Amygdala (tissue), 56 donors: Measurements from ENCODE around the gene AMER2.

Source experiments
- DNase-seq, 56 donors: peaks; one replicate each; lab custom pipeline; 2025; lab: John Stamatoyannopoulos, UW

AMER2 gene

GRCh38 chr13:25187596-25187995, 15.5 kb upstream of the AMER2 start:
- DNase-seq, result no peak

GRCh38 chr13:25186187-25186586, 14.1 kb upstream of the AMER2 start:
- DNase-seq, result no peak

GRCh38 chr13:25181597-25181996, 9.5 kb upstream of the AMER2 start:
- DNase-seq, result no peak

- DNase-seq, result no peak
Measured at GRCh38 chr13:25180775-25181537, 8.9 kb upstream of the AMER2 start.

GRCh38 chr13:25179832-25180774, 8.0 kb upstream of the AMER2 start:
- DNase-seq, result peak in 11 of 56 donors; percentile 26 to 60 (median 38)

- DNase-seq, result no peak
Measured at GRCh38 chr13:25179011-25179410, 6.9 kb upstream of the AMER2 start.

GRCh38 chr13:25178070-25178469, 6.0 kb upstream of the AMER2 start:
- peak in 7 of 56 donors; percentile 17 to 65 (median 34) for DNase-seq

GRCh38 chr13:25177636-25178035, 5.5 kb upstream of the AMER2 start:
- no peak for DNase-seq

GRCh38 chr13:25177012-25177411, 4.9 kb upstream of the AMER2 start:
- peak in 37 of 56 donors; percentile 12 to 79 (median 51) for DNase-seq

GRCh38 chr13:25175431-25175830, 3.3 kb upstream of the AMER2 start:
- no peak for DNase-seq

- no peak for DNase-seq
Measured at GRCh38 chr13:25175026-25175425, 2.9 kb upstream of the AMER2 start.

GRCh38 chr13:25174304-25174703, 2.2 kb upstream of the AMER2 start:
- DNase-seq, result no peak

- DNase-seq, result peak in 8 of 56 donors; percentile 37 to 72 (median 65)
Measured at GRCh38 chr13:25172303-25172630, 179 bp upstream of the AMER2 start.

- DNase-seq, result peak in 14 of 56 donors; percentile 46 to 84 (median 76)
Measured at GRCh38 chr13:25171170-25171516, 945 bp downstream of the AMER2 start.

- DNase-seq, result peak in 40 of 56 donors; percentile 28 to 81 (median 68)
Measured at GRCh38 chr13:25170554-25171111, 1.5 kb downstream of the AMER2 start.

GRCh38 chr13:25169951-25170553, 2.0 kb downstream of the AMER2 start:
- DNase-seq, result peak in 14 of 56 donors; percentile 19 to 67 (median 54)

- DNase-seq, result peak in 9 of 56 donors; percentile 22 to 53 (median 35)
Measured at GRCh38 chr13:25169356-25169755, 2.7 kb downstream of the AMER2 start.

- DNase-seq, result no peak
Measured at GRCh38 chr13:25168790-25169189, 3.3 kb downstream of the AMER2 start.

- DNase-seq, result no peak
Measured at GRCh38 chr13:25167382-25168174, 4.5 kb downstream of the AMER2 start.

GRCh38 chr13:25166306-25166705, 5.8 kb downstream of the AMER2 start:
- no peak for DNase-seq
